GM19463 (cell line): ENCODE data around the gene SOS1.
A peak's percentile ranks its signal among the peaks of the same experiment; 100 is the strongest.
"Not testable (repeated sequence)": the region's sequence is repeated elsewhere in the genome, so short reads cannot be mapped to it uniquely, and the experiment has no call there.

ENCODE experiments used
- ATAC-seq: cut with Tn5 transposase; IDR thresholded peaks from one replicate; pipeline ENCODE4 v1.9.1; 2021; ENCODE audit warnings: mild to moderate bottlenecking, moderate library complexity; ENCODE audit not compliant: unreplicated experiment

Gene SOS1

GRCh38 chr2:39120771-39121522 is at the start of gene SOS1:
SOS1 (minus strand) TSS chr2:39121051; CDS start chr2:39120422, 629 bp downstream.
- ATAC-seq: peak; percentile 44

GRCh38 chr2:39164089-39164488 is 43.2 kb upstream of the SOS1 start:
- ATAC-seq: no peak

DNA sequence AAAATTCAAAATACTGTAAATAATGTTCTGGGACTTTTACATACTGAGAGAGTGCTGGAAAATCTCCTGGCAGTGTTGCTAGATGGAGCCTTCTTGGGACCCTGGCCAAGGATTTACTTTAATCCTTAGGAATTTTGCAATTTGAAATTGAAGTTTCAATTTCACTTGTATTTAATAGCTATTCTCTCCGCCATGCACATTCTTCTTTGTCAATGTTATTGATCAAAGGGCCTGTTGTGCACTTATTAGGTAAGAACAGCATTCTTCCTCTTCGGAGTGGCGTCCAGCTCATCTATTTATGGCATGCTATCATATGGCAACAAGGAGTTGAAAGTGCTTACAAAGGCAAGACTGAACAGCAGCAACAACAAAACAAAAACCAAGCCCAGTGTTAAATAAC is 40.1 kb upstream of the SOS1 start:
- ATAC-seq: no peak

- ATAC-seq: no peak
Measured at GRCh38 chr2:39159283-39159682, 38.4 kb upstream of the SOS1 start.

GRCh38 chr2:39158351-39158750 is 37.5 kb upstream of the SOS1 start:
- no peak for ATAC-seq

- no peak for ATAC-seq
Measured at GRCh38 chr2:39156846-39157245, 36.0 kb upstream of the SOS1 start.

DNA sequence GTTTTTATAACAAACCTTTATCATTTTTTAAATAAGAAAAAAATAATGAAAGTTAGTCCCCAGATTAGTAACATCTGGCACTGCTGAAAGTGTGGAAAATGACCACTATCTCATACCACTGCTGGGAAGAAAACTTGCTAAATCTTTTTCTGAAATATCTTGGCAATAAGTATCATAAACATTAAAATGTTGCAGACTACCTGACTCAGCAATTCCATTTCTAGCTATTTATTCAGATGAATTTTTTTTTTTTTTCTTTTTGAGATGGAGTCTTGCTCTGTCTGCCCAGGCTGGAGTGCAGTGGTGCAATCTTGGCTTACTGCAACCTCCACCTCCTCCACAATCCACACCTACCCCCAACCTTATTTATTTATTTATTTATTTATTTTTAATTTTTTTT is 35.3 kb upstream of the SOS1 start:
- ATAC-seq: no peak

- not testable (repeated sequence) for ATAC-seq
Measured at GRCh38 chr2:39155573-39155972, 34.7 kb upstream of the SOS1 start.

- ATAC-seq: no peak
Measured at GRCh38 chr2:39154944-39155343, 34.1 kb upstream of the SOS1 start.

DNA sequence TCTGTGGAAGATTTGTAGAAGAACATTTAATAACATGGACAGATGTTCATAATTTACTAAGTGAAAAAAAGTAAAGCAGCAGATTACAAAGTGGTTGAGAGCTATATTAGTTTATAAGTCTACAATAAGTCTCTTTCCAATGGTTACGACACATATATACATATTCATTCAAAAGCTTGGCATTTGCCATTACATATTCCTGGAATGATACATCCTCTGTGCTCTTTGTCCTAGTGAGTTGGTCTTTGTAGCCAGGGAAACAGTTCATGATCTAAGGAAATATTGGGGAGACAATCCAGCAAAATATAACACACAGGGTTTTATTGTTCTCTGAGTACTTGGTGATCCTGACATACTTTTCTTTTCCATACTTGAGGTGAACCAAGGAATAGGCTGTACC is 32.5 kb upstream of the SOS1 start:
- no peak for ATAC-seq

GRCh38 chr2:39152504-39152903 is 31.7 kb upstream of the SOS1 start:
- no peak for ATAC-seq

DNA sequence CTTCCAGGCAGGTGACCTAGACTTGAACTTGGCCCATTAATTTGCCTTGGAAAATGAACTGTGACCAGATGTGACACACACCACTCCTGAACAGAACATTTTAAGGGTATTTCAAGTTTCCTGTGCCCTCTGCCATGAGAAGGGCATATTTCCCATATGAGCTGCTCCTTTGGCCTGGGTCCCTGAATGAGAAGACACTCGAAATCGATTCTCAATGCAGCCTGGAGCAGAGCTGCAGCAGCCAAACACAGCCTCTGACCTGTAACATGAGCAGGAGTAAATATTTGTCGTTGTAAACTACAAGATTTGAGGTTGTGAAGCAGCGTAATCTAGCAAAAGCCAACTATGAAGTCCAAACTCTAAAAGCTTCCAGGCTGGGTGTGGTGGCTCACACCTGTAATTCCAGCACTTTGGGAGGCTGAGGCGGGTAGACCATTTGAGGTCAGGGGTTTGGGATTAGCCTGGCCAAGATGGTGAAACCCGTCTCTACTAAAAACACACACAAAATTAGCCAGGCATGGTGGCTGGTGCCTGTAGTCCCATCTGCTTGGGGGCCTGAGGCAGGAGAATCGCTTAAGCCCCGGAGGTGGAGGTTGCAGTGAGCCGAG is 30.1 kb upstream of the SOS1 start:
- no peak for ATAC-seq

DNA sequence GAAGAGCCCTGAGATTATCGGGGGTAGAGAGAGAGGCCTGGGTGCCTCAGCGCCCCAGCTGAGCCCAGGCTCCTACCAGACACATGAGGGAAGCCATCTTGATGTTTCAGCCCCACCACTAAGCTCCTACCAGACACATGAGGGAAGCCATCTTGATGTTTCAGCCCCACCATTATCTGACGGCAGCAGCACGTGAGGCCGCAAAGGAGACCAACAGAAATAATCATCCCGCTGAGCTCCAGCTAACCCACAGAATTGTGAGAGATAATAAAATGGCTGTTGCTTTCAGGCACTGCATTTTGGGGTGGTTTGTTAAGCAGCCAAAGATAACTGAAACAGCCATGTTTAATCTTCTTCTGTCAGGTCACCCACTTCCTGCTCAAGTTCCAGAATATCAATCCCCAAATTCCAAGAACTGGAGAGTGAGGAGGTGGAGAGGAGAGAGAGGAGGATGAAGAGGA is 29.3 kb upstream of the SOS1 start:
- ATAC-seq: no peak

GRCh38 chr2:39146630-39147029 is 25.8 kb upstream of the SOS1 start:
- ATAC-seq: no peak

- ATAC-seq: no peak
Measured at GRCh38 chr2:39145906-39146421, 25.1 kb upstream of the SOS1 start.

- ATAC-seq: no peak
Measured at GRCh38 chr2:39144416-39144815, 23.6 kb upstream of the SOS1 start.

- ATAC-seq: no peak
Measured at GRCh38 chr2:39142904-39143605, 22.2 kb upstream of the SOS1 start.

- ATAC-seq: no peak
Measured at GRCh38 chr2:39141334-39142271, 20.8 kb upstream of the SOS1 start.

DNA sequence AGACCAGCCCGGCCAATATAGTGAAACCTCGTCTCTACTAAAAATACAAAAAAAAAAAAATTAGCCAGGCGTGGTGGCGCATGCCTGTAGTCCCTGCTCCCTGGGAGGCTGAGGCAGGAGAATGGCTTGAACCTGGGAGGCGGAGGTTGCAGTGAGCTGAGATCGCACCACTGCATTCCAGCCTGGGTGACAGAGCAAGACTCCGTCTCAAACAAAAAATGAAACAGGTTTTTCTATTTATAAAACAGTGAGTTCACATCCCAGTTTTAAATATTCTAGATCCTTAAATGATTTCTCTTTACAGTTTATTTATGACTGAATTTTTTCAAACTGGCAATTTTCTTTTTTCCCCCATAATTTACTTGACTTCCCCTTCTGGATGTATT is 20.1 kb upstream of the SOS1 start:
- not testable (repeated sequence) for ATAC-seq

- no peak for ATAC-seq
Measured at GRCh38 chr2:39140322-39140847, 19.5 kb upstream of the SOS1 start.
